Progenitor cell of endocrine pancreas (in vitro differentiated cells): ENCODE results near the gene AUP1. TPM values are rescaled to one million over a fixed set of nuclear protein-coding genes. Genes with fewer than 3 reads are reported as not detected.

Experiments used
- DNase-seq: peaks from one replicate; pipeline ENCODE4 v3.0.0; 2021; ENCODE audit warnings: low spot score; ENCODE audit not compliant: unreplicated experiment
- H3K27ac Mint-ChIP-seq: 2 replicates; pipeline ENCODE4 v1.8.0; 2021; ENCODE audit warnings: mild to moderate bottlenecking, moderate library complexity, mixed read lengths
- H3K27me3 Mint-ChIP-seq: 2 replicates; pipeline ENCODE4 v1.8.0; 2021; ENCODE audit warnings: mixed read lengths
- H3K36me3 Mint-ChIP-seq: 2 replicates; pipeline ENCODE4 v1.8.0; 2022; ENCODE audit warnings: mixed read lengths; ENCODE audit not compliant: insufficient read depth
- H3K4me1 Mint-ChIP-seq: 2 replicates; pipeline ENCODE4 v1.8.0; 2021; ENCODE audit warnings: low read depth, mixed read lengths
- H3K4me3 Mint-ChIP-seq: 2 replicates; pipeline ENCODE4 v1.8.0; 2021; ENCODE audit warnings: low read depth, mild to moderate bottlenecking, moderate library complexity, mixed read lengths
- H3K9me3 Mint-ChIP-seq: 2 replicates; pipeline ENCODE4 v1.8.0; 2021; ENCODE audit warnings: low read depth, mixed read lengths
- CTCF ChIP-seq: fragments of 200-600 bp; sonication (generic); IDR thresholded peaks from one replicate; pipeline ENCODE4 v1.5.0; 2021; ENCODE audit warnings: antibody characterized with exemption, mild to moderate bottlenecking; ENCODE audit not compliant: unreplicated experiment
- total RNA-seq: library from RNA; stranded (reverse); gene quantifications from 2 replicates; pipeline ENCODE4 v1.2.1, GENCODE V29; 2021

Gene AUP1
- total RNA-seq, 1 donor from 2014 or later, result 115 TPM

- Mint-ChIP-seq H3K4me1 (peaks cover 16% of the 10 kb centered on the region), H3K36me3 (no peaks in the 10 kb centered on the region), H3K4me3 (peak overlapping the region; percentile 88), H3K9me3 (no peaks in the 10 kb centered on the region), H3K27me3 (peaks cover 19% of the 10 kb centered on the region), H3K27ac (peak overlapping the region; percentile 96)
- DNase-seq, result no peak
- TF ChIP-seq CTCF, result no peak
Observed at GRCh38 chr2:74555610-74556103, 26.2 kb upstream of the AUP1 start.

DNA sequence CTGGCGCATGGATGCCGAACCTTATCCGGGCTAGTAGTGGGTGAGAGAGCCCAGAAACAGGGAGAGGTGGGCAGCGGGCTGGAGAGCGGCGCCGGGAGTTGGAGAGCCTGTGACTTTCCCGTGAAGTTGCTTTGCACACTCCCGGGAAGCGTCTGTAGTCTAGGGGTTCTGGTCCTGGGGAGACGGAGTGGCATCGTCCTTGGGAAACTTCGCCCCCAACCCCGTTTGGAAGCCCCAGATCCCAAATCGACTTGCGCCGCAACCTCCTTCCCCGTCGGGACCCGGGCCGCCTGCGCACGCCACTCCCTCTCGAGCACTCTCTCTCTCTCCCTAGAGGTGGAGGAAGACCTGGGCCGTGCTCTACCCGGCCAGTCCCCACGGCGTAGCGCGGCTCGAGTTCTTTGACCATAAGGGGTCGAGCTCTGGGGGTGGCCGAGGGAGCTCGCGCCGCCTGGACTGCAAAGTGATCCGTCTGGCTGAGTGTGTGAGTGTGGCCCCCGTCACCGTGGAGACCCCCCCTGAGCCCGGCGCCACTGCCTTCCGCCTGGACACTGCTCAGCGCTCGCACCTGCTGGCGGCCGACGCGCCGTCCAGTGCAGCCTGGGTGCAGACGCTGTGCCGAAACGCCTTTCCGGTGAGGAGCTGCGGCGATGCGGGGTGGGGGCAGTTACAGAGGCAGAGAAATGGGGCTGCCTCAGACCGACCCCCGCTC, 25.5 kb upstream of the AUP1 start:
- Mint-ChIP-seq H3K4me1 (peaks cover 16% of the 10 kb centered on the region), H3K27me3 (peaks cover 19% of the 10 kb centered on the region)

GRCh38 chr2:74553892-74554819, 24.6 kb upstream of the AUP1 start, which contains the start of the genes DOK1 and LOXL3:
Gene DOK1 (plus strand): TSS chr2:74554720. CDS start chr2:74554755, 35 bp downstream.
Gene LOXL3 (minus strand): TSS chr2:74553942. CDS start chr2:74552634, 1,308 bp downstream.
- peak; percentile 82 for DNase-seq
- H3K4me3 Mint-ChIP-seq, result peak within 1 kb of the TSS; percentile 88
- H3K4me1 Mint-ChIP-seq, result peaks cover 18% of the 10 kb centered on the region
- H3K27me3 Mint-ChIP-seq, result peaks cover 19% of the 10 kb centered on the region
- H3K27ac Mint-ChIP-seq, result peak within 1 kb of the TSS; percentile 97
- no peak for TF ChIP-seq CTCF
- no peaks in the 10 kb centered on the region for H3K9me3 Mint-ChIP-seq
- H3K36me3 Mint-ChIP-seq, result no peaks in the 10 kb centered on the region

More for the DNA sequence above, 25.5 kb upstream of the AUP1 start:
- DNase-seq, result peak; percentile 44
- Mint-ChIP-seq H3K4me3 (peak overlapping the region; percentile 88), H3K27ac (peak overlapping the region; percentile 96), H3K36me3 (no peaks in the 10 kb centered on the region), H3K9me3 (no peaks in the 10 kb centered on the region)
- TF ChIP-seq CTCF, result peak; percentile 8

- no peak for TF ChIP-seq CTCF
- H3K27me3 Mint-ChIP-seq, result peaks cover 23% of the 10 kb centered on the region
- H3K4me3 Mint-ChIP-seq, result peak overlapping the region; percentile 84
- no peaks in the 10 kb centered on the region for H3K9me3 Mint-ChIP-seq
- H3K36me3 Mint-ChIP-seq, result no peaks in the 10 kb centered on the region
- peaks cover 16% of the 10 kb centered on the region for H3K4me1 Mint-ChIP-seq
- DNase-seq, result no peak
- peak overlapping the region; percentile 97 for H3K27ac Mint-ChIP-seq
Observed at GRCh38 chr2:74552914-74553811, 23.7 kb upstream of the AUP1 start.
